ENCODE measurements around the gene BLVRB.

- no peak for TF ChIP-seq CTCF (IDR thresholded peaks at IDR 0.05; ENCODE audit: low read length)
- TF ChIP-seq EZH2 (IDR thresholded peaks at IDR 0.05; ENCODE audit: borderline replicate concordance, low read length) = no peak
These were observed 47.2 kb upstream of the BLVRB start for GRCh38 chr19:40512473-40513344.

Data from OCI-LY1 (cell line).